PC-9 (cell line): ENCODE results near the gene ANKS4B.

Experiments used
- EZH2 ChIP-seq: fragments of 200-600 bp; sonication (generic); IDR thresholded peaks from 2 replicates; pipeline ENCODE4 v1.8.0; 2017; ENCODE audit warnings: antibody characterized with exemption, low read depth
- TF ChIP-seq, protein P1 (sequence below): fragments of 200-600 bp; sonication (generic); conservative IDR thresholded peaks from 2 replicates; pipeline ENCODE4 v1.6.1; 2017; ENCODE audit warnings: mixed run types, antibody characterized with exemption, mild to moderate bottlenecking, moderate library complexity

DNA sequence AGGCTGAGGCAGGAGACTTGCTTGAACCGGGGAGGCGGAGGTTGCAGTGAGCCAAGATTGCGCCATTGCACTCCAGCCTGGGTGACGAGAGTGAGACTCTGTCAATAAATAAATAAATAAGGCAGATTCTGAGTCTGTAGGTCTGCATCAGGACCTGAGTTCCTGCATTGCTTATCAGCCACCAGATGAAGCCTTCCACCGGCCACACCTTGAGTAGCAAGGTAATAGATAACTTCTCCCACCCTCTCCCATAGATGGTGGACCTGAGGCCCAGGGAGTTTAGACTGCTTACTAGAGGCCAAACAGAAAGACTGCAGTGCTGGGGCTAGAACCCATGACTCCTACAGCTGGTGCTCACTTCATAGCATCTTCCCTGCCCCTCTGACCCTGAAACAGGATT lies 44.2 kb upstream of the ANKS4B start:
- TF ChIP-seq, protein P1, sequence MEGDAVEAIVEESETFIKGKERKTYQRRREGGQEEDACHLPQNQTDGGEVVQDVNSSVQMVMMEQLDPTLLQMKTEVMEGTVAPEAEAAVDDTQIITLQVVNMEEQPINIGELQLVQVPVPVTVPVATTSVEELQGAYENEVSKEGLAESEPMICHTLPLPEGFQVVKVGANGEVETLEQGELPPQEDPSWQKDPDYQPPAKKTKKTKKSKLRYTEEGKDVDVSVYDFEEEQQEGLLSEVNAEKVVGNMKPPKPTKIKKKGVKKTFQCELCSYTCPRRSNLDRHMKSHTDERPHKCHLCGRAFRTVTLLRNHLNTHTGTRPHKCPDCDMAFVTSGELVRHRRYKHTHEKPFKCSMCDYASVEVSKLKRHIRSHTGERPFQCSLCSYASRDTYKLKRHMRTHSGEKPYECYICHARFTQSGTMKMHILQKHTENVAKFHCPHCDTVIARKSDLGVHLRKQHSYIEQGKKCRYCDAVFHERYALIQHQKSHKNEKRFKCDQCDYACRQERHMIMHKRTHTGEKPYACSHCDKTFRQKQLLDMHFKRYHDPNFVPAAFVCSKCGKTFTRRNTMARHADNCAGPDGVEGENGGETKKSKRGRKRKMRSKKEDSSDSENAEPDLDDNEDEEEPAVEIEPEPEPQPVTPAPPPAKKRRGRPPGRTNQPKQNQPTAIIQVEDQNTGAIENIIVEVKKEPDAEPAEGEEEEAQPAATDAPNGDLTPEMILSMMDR: no peak
- no peak for TF ChIP-seq EZH2
